ENCODE results near the gene LRRC36. TPM values are rescaled to one million over a fixed set of nuclear protein-coding genes. Genes with fewer than 3 reads are reported as not detected.
A peak's percentile ranks its signal among the peaks of the same experiment; 100 is the strongest.

The LRRC36 gene
- total and polyA plus RNA-seq, 2 of the 13 experiments (the other 11 are each of a cell fraction or from before 2014, with no cell fraction given) = 0.12 to 0.15 TPM

GRCh38 chr16:67278773-67279295 lies 47.8 kb upstream of the LRRC36 start (continued):
- TF ChIP-seq ZNF800 (CRISPR knock-in tag; IDR thresholded peaks at IDR 0.05) (peak; percentile 61; the same call in 1 of the 2 replicates), KDM2A (CRISPR knock-in tag; IDR thresholded peaks at IDR 0.05; ENCODE audit: borderline replicate concordance, low read depth) (peak; percentile 64), ETV5 (CRISPR knock-in tag; IDR thresholded peaks at IDR 0.05; ENCODE audit: borderline replicate concordance) (peak; percentile 15; the same call in 1 of the 2 replicates), ATF7-NPFF (CRISPR knock-in tag; IDR thresholded peaks at IDR 0.05; ENCODE audit: low read depth) (peak; percentile 84; the same call in 1 of the 2 replicates), NR0B2 (CRISPR knock-in tag; IDR thresholded peaks at IDR 0.05) (no peak), ZNF33B (CRISPR knock-in tag; IDR thresholded peaks at IDR 0.05) (0 out of 2 replicates have a peak, but pooled peaks have one; percentile 38), AKNA (CRISPR knock-in tag; IDR thresholded peaks at IDR 0.05; ENCODE audit: borderline replicate concordance) (0 out of 2 replicates have a peak, but pooled peaks have one; percentile 56), USF2 (IDR thresholded peaks at IDR 0.05; ENCODE audit: low read depth, low read length) (no peak), USF2 (CRISPR knock-in tag; IDR thresholded peaks at IDR 0.05; ENCODE audit: borderline replicate concordance) (0 out of 2 replicates have a peak, but pooled peaks have one; percentile 47), TFAP4 (IDR thresholded peaks at IDR 0.05; ENCODE audit: borderline replicate concordance, low read depth) (0 out of 2 replicates have a peak, but pooled peaks have one; percentile 26), ZNF275 (CRISPR knock-in tag; IDR thresholded peaks at IDR 0.05; ENCODE audit: borderline replicate concordance) (0 out of 2 replicates have a peak, but pooled peaks have one; percentile 26), HOXA5 (CRISPR knock-in tag; IDR thresholded peaks at IDR 0.05) (peak; percentile 32; the same call in 1 of the 2 replicates), KMT2B (CRISPR knock-in tag; IDR thresholded peaks at IDR 0.05) (0 out of 2 replicates have a peak, but pooled peaks have one; percentile 39), GPBP1L1 (CRISPR knock-in tag; IDR thresholded peaks at IDR 0.05) (no peak)
